Thoracic aorta (tissue), 2 donors: ENCODE measurements around the gene CD69. TPM values are rescaled to one million over a fixed set of nuclear protein-coding genes. Genes with fewer than 3 reads are reported as not detected.

Experiments
- ATAC-seq: fragments of 150-250 bp; one replicate; pipeline ENCODE4 v1.8.0; 2017; ENCODE audit warnings: low read depth; ENCODE audit not compliant: insufficient number of reproducible peaks, low FRiP score
- DNase-seq: peaks from one replicate; pipeline ENCODE4 v3.0.0-alpha.2; 2020; ENCODE audit warnings: low spot score
- H3K27ac ChIP-seq, 2 donors: fragments of 200-600 bp; sonication (generic); 1 replicate in 1 of 2; 2 replicates in 1 of 2; pipeline ENCODE4 v1.5.1; 2016; ENCODE audit warnings: mild to moderate bottlenecking in 2 of 2, moderate library complexity in 2 of 2
- H3K27me3 ChIP-seq: fragments of 200-600 bp; sonication (generic); replicated peaks from 2 replicates; pipeline ENCODE4 v1.6.0; 2016; ENCODE audit warnings: mild to moderate bottlenecking; ENCODE audit not compliant: insufficient read depth
- H3K36me3 ChIP-seq: fragments of 200-600 bp; sonication (generic); one replicate; pipeline ENCODE4 v1.5.1; 2016
- H3K4me1 ChIP-seq, 2 donors: fragments of 200-600 bp; sonication (generic); 1 replicate in 1 of 2; 2 replicates in 1 of 2; pipeline versions ENCODE4 v1.5.1 to v1.6.0; 2016; ENCODE audit warnings: low read depth in 2 of 2, mild to moderate bottlenecking in 1 of 2; ENCODE audit not compliant: control insufficient read depth in 1 of 2
- H3K4me3 ChIP-seq: fragments of 200-600 bp; sonication (generic); 2 replicates; pipeline ENCODE4 v1.5.1; 2016; ENCODE audit warnings: mild to moderate bottlenecking
- H3K9me3 ChIP-seq: fragments of 200-600 bp; sonication (generic); 2 replicates; pipeline ENCODE4 v1.5.1; 2016
- CTCF ChIP-seq: fragments of 200-600 bp; sonication (generic); IDR thresholded peaks from one replicate; pipeline ENCODE4 v1.5.1; 2019; ENCODE audit warnings: antibody characterized with exemption
- total RNA-seq, 2 donors: library from RNA; depleted of rRNA; stranded (reverse); fragments of >200 nt; gene quantifications; one replicate each; pipeline versions ENCODE4 v1.1.0 to v1.2.3, GENCODE V29; 2016

Gene CD69
- total RNA-seq, 2 donors from 2014 or later: 5.8 to 40.3 TPM

- DNase-seq (no peak), ATAC-seq (no peak)
- Histone ChIP-seq H3K36me3 (no peaks in the 10 kb centered on the region), H3K27me3 (no peaks in the 10 kb centered on the region), H3K27ac (peak within 1 kb of the TSS in 1 of 2 donors; percentile 2), H3K4me3 (peak within 1 kb of the TSS; percentile 25), H3K4me1 (no peaks in the 10 kb centered on the region), H3K9me3 (no peaks in the 10 kb centered on the region)
- TF ChIP-seq CTCF: no peak
These were observed 27.7 kb downstream of the CD69 start, which contains the start of gene CLECL1 for GRCh38 chr12:9732921-9733461. TSS of gene CLECL1 (minus strand) at chr12:9733097.

GRCh38 chr12:9731797-9732196 lies 28.9 kb downstream of the CD69 start:
- Histone ChIP-seq H3K4me1 (no peaks in the 10 kb centered on the region), H3K36me3 (no peaks in the 10 kb centered on the region), H3K27ac (peak overlapping the region in 1 of 2 donors; percentile 2), H3K9me3 (no peaks in the 10 kb centered on the region), H3K27me3 (no peaks in the 10 kb centered on the region), H3K4me3 (peak overlapping the region; percentile 12)
- ATAC-seq: no peak
- no peak for DNase-seq
- TF ChIP-seq CTCF: no peak

- H3K4me1 ChIP-seq: no peaks in the 10 kb centered on the region
- no peak for ATAC-seq
- TF ChIP-seq CTCF: no peak
- H3K36me3 ChIP-seq: no peaks in the 10 kb centered on the region
- peak overlapping the region in 1 of 2 donors; percentile 2 for H3K27ac ChIP-seq
- no peaks in the 10 kb centered on the region for H3K27me3 ChIP-seq
- H3K4me3 ChIP-seq: peak overlapping the region; percentile 12
- H3K9me3 ChIP-seq: no peaks in the 10 kb centered on the region
- no peak for DNase-seq
These were observed 29.3 kb downstream of the CD69 start for GRCh38 chr12:9731393-9731792.

GRCh38 chr12:9730591-9730990 lies 30.1 kb downstream of the CD69 start:
- Histone ChIP-seq H3K4me1 (no peaks in the 10 kb centered on the region), H3K9me3 (no peaks in the 10 kb centered on the region), H3K27me3 (no peaks in the 10 kb centered on the region), H3K27ac (no peak overlapping the region), H3K4me3 (no peak overlapping the region), H3K36me3 (no peaks in the 10 kb centered on the region)
- no peak for DNase-seq
- no peak for ATAC-seq
- no peak for TF ChIP-seq CTCF

- DNase-seq (no peak), ATAC-seq (no peak)
- H3K4me3 ChIP-seq: no peak overlapping the region
- no peak for TF ChIP-seq CTCF
- no peaks in the 10 kb centered on the region for H3K9me3 ChIP-seq
- H3K27ac ChIP-seq: no peak overlapping the region
- no peaks in the 10 kb centered on the region for H3K27me3 ChIP-seq
- no peaks in the 10 kb centered on the region for H3K4me1 ChIP-seq
- no peaks in the 10 kb centered on the region for H3K36me3 ChIP-seq
These were observed 30.7 kb downstream of the CD69 start for GRCh38 chr12:9730011-9730410.
